OCI-LY7 (cell line): ENCODE data around the gene DPH7. TPM values are rescaled to one million over a fixed set of nuclear protein-coding genes. Genes with fewer than 3 reads are reported as not detected.
"Not testable (repeated sequence)": the region's sequence is repeated elsewhere in the genome, so short reads cannot be mapped to it uniquely, and the experiment has no call there.

Experiments used
- BruUV-seq: library from RNA; stranded (reverse); fragments of 400-500 nt; replicated peaks from 2 replicates; lab custom pipeline; 2021; lab: Mats Ljungman, UMichigan
- CTCF ChIA-PET: fragments of 300-600 bp; sonication (Branson Sonifier 250); formaldehyde crosslinking; loops from one replicate; lab custom pipeline; 2022; ENCODE audit warnings: antibody characterized with exemption; ENCODE audit not compliant: unreplicated experiment; lab: Charles Lee
- POLR2A ChIA-PET: fragments of 300-600 bp; sonication (Branson Sonifier 250); formaldehyde crosslinking; loops from one replicate; lab custom pipeline; 2022; ENCODE audit warnings: antibody characterized with exemption; lab: Charles Lee
- DNase-seq: peaks from one replicate; pipeline ENCODE4 v3.0.0-alpha.2; 2015; ENCODE audit warnings: low spot score
- H2AFZ ChIP-seq: fragments of 200-600 bp; sonication (generic), shearing (Covaris generic); 2 replicates; pipeline ENCODE4 v1.6.1; 2014; ENCODE audit warnings: mild to moderate bottlenecking, antibody characterized with exemption, low read length, moderate library complexity
- H3K27ac ChIP-seq: fragments of 200-600 bp; sonication (generic); 2 replicates; pipeline ENCODE4 v1.5.1; 2014; ENCODE audit warnings: mixed run types, low read depth, mild to moderate bottlenecking, moderate library complexity, low read length, inconsistent platforms; ENCODE audit not compliant: poor library complexity, severe bottlenecking
- H3K36me3 ChIP-seq: fragments of 200-600 bp; sonication (generic); 2 replicates; pipeline ENCODE4 v1.6.1; 2014; ENCODE audit warnings: mild to moderate bottlenecking, antibody characterized with exemption, low read length, moderate library complexity, mixed read lengths; ENCODE audit not compliant: insufficient read depth
- H3K4me1 ChIP-seq: fragments of 200-600 bp; sonication (generic); 2 replicates; pipeline ENCODE4 v1.5.1; 2014; ENCODE audit warnings: mild to moderate bottlenecking, low read length; ENCODE audit not compliant: insufficient read depth, poor library complexity, severe bottlenecking
- H3K4me2 ChIP-seq: fragments of 200-600 bp; sonication (generic); 2 replicates; pipeline ENCODE4 v1.6.1; 2014; ENCODE audit warnings: mild to moderate bottlenecking, low read length
- H3K4me3 ChIP-seq: fragments of 200-600 bp; sonication (generic); 2 replicates; pipeline ENCODE4 v1.5.1; 2014; ENCODE audit warnings: mild to moderate bottlenecking, low read depth, low read length; ENCODE audit not compliant: poor library complexity, severe bottlenecking
- H3K79me2 ChIP-seq: fragments of 200-600 bp; sonication (generic); 2 replicates; pipeline ENCODE4 v1.6.1; 2016; ENCODE audit warnings: low read depth, mild to moderate bottlenecking, low read length, moderate library complexity, mixed read lengths; ENCODE audit not compliant: insufficient read depth
- H3K9me2 ChIP-seq: fragments of 200-600 bp; sonication (generic); 2 replicates; pipeline ENCODE4 v1.6.1; 2016; ENCODE audit warnings: mild to moderate bottlenecking, low read length, mixed read lengths; ENCODE audit not compliant: insufficient read depth
- H3K9me3 ChIP-seq: fragments of 200-600 bp; sonication (generic); 2 replicates; pipeline ENCODE4 v1.6.1; 2014; ENCODE audit warnings: mild to moderate bottlenecking, mixed run types, low read length, mixed read lengths
- H4K20me1 ChIP-seq: fragments of 200-600 bp; sonication (generic); 2 replicates; pipeline ENCODE4 v1.6.1; 2014; ENCODE audit warnings: mild to moderate bottlenecking, antibody characterized with exemption, low read length, moderate library complexity, mixed read lengths; ENCODE audit not compliant: insufficient read depth
- CTCF ChIP-seq: fragments of 200-600 bp; sonication (generic); conservative IDR thresholded peaks from 2 replicates; pipeline ENCODE4 v1.5.1; 2014; ENCODE audit warnings: mild to moderate bottlenecking, antibody characterized with exemption, low read length, moderate library complexity, mixed read lengths
- EZH2phosphoT487 ChIP-seq: fragments of 200-600 bp; sonication (generic); IDR thresholded peaks from 2 replicates; pipeline ENCODE4 v1.6.1; 2018; ENCODE audit warnings: low read depth, borderline replicate concordance, mild to moderate bottlenecking, mixed run types, antibody characterized with exemption, low read length, moderate library complexity, mixed read lengths
- intact Hi-C: fragments of 100-400 bp; cut with micrococcal nuclease; formaldehyde crosslinking; loops from one replicate; pipeline ENCODE4 v1.10.0; 2022; ENCODE audit not compliant: unreplicated experiment
- total RNA-seq, 2 experiments: library from RNA; depleted of rRNA in 1 of 2; stranded (reverse); fragments of >200 nt in 1 of 2; shearing (Covaris generic) in 1 of 2; gene quantifications; 2 replicates each; pipeline ENCODE4 v1.2.3, GENCODE V29; 2014 to 2022

The DPH7 gene
- total RNA-seq, 2 experiments from 2014 or later: 72.9 to 95.6 TPM

DNA sequence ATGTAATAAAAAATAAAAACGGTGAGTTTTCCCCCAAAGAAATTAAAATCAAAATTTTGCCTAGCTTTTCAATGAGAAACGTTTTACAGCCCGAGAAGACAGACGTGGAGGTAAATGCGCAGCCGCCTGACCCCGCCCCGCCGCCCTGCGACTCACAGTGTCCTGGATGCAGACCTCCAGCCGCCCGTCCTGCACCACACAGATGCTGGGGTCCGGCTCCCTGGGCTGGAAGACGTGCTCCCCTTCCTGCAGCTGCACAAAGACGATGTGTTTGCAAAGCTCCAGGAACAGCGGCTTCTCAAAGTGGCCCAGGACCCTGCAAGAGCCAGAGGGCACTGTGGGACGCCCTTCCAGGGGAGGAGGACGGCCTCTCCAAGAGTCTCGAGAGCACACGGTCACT lies 36.2 kb downstream of the DPH7 start:
- intact Hi-C loops: no loop called here
- BruUV-seq: no TSS peak
- TF ChIP-seq CTCF (no peak), EZH2phosphoT487 (no peak)
- Histone ChIP-seq H3K27ac (no peak overlapping the region), H2AFZ (no peak overlapping the region), H4K20me1 (0 out of 2 replicates have a peak, but pooled peaks cover 3% of the 10 kb centered on the region), H3K4me3 (no peak overlapping the region), H3K9me3 (no peaks in the 10 kb centered on the region), H3K36me3 (no peaks in the 10 kb centered on the region), H3K79me2 (no peaks in the 10 kb centered on the region), H3K4me2 (no peak overlapping the region), H3K4me1 (no peaks in the 10 kb centered on the region), H3K9me2 (no peaks in the 10 kb centered on the region)
- POLR2A ChIA-PET: interaction anchor here (1.0 to 1.1 kb wide), 2 partner anchors 9 to 21 kb away, joined by 3 read pairs; no protein-coding TSS in a partner anchor
- DNase-seq: no peak
- CTCF ChIA-PET: no interaction called here

DNA sequence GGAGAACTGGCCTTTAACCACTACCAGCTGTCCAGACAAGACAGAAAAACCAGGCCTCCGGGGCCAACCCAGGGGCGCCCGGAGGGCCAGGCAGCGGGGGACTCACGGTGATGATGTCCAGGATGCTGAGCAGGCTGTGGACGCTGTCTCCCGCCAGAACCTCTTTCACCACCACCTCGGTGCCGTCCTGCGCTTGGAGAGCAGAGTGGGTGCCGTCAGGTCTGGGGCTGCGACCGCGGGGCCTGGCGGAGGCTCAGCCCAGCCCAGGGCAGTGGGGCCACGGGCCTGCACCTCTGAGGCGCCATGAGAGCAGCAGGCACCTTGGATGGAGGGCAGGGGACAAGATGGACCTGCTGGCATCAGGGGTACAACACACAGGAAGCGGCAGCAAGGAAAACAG lies 38.2 kb downstream of the DPH7 start:
- ChIA-PET POLR2A (no interaction called here), CTCF (no interaction called here)
- no peak overlapping the region for H3K4me3 ChIP-seq
- H3K4me1 ChIP-seq: peaks cover 12% of the 10 kb centered on the region
- BruUV-seq: no TSS peak
- H3K36me3 ChIP-seq: no peaks in the 10 kb centered on the region
- H4K20me1 ChIP-seq: 0 out of 2 replicates have a peak, but pooled peaks cover 3% of the 10 kb centered on the region
- H2AFZ ChIP-seq: no peak overlapping the region
- H3K9me2 ChIP-seq: no peaks in the 10 kb centered on the region
- no peak overlapping the region for H3K27ac ChIP-seq
- no peak overlapping the region for H3K4me2 ChIP-seq
- intact Hi-C loops: no loop called here
- H3K9me3 ChIP-seq: no peaks in the 10 kb centered on the region
- no peak for DNase-seq
- H3K79me2 ChIP-seq: no peaks in the 10 kb centered on the region
- TF ChIP-seq EZH2phosphoT487 (no peak), CTCF (no peak)

GRCh38 chr9:137538058-137538457 lies 40.7 kb downstream of the DPH7 start:
- CTCF ChIA-PET: no interaction called here
- Histone ChIP-seq H3K27ac (no peak overlapping the region), H3K36me3 (no peaks in the 10 kb centered on the region), H3K9me3 (no peaks in the 10 kb centered on the region), H4K20me1 (no peaks in the 10 kb centered on the region), H3K79me2 (no peaks in the 10 kb centered on the region), H3K4me2 (no peak overlapping the region), H2AFZ (no peak overlapping the region), H3K4me3 (no peak overlapping the region), H3K9me2 (no peaks in the 10 kb centered on the region), H3K4me1 (peaks cover 20% of the 10 kb centered on the region)
- POLR2A ChIA-PET: interaction anchor here (1.1 kb wide), 1 partner anchor 411 kb away, joined by 7 read pairs; no protein-coding TSS in a partner anchor
- TF ChIP-seq EZH2phosphoT487 (no peak), CTCF (no peak)
- intact Hi-C loops: no loop called here
- no peak for DNase-seq
- BruUV-seq: no TSS peak

GRCh38 chr9:137536594-137537131 lies 42.1 kb downstream of the DPH7 start:
- Histone ChIP-seq H3K4me2 (peak overlapping the region; percentile 29; the same call in 1 of the 2 replicates), H3K4me1 (peaks cover 20% of the 10 kb centered on the region)
- H4K20me1 ChIP-seq, H3K4me3 ChIP-seq, CTCF ChIA-PET, BruUV-seq, H3K79me2 ChIP-seq, H3K9me2 ChIP-seq, H3K27ac ChIP-seq, H2AFZ ChIP-seq, H3K36me3 ChIP-seq, DNase-seq, H3K9me3 ChIP-seq, intact Hi-C loops: not testable (repeated sequence)
- POLR2A ChIA-PET: interaction anchor here (0.6 kb wide), 1 partner anchor 218 kb away, joined by 3 read pairs; no protein-coding TSS in a partner anchor
